PC-9 (cell line): ENCODE measurements around the gene MYLK3.

ENCODE experiments used
- CTCF ChIP-seq: fragments of 200-600 bp; sonication (generic); conservative IDR thresholded peaks from 2 replicates; pipeline ENCODE4 v1.6.1; 2017; ENCODE audit warnings: mixed run types, antibody characterized with exemption, mild to moderate bottlenecking, moderate library complexity
- EZH2 ChIP-seq: fragments of 200-600 bp; sonication (generic); IDR thresholded peaks from 2 replicates; pipeline ENCODE4 v1.8.0; 2017; ENCODE audit warnings: antibody characterized with exemption, low read depth

- TF ChIP-seq EZH2 (no peak), CTCF (no peak)
Observed at GRCh38 chr16:46765050-46765449, 16.9 kb upstream of the MYLK3 start.
